ENCODE measurements around the gene SCFD2.
"Not testable (repeated sequence)": the region's sequence is repeated elsewhere in the genome, so short reads cannot be mapped to it uniquely, and the experiment has no call there.

- TF ChIP-seq CTCF, POLR2A, EP300 (IDR thresholded peaks at IDR 0.05): not testable (repeated sequence)
Measured at GRCh38 chr4:53292209-53292608, 73.7 kb downstream of the SCFD2 start.

Measured in ovary (tissue), 3 donors.